Activated CD4-positive, alpha-beta T cell treated with anti-CD3 and anti-CD28 coated beads, Interleukin-2, Interleukin-6, amounts not matched to agents 100 ng/mL and 50 ng/mL, durations not matched to agents 16 hours and 8 hours (primary cell): ENCODE results near the gene LIN7C.
"Not testable (repeated sequence)": the region's sequence is repeated elsewhere in the genome, so short reads cannot be mapped to it uniquely, and the experiment has no call there.

ENCODE experiments used
- DNase-seq: peaks from one replicate; pipeline ENCODE4 v3.0.0-alpha.2; 2020

Gene LIN7C

GRCh38 chr11:27468995-27469695 lies 37.4 kb downstream of the LIN7C start:
- DNase-seq, result no peak

GRCh38 chr11:27468209-27468994 lies 38.2 kb downstream of the LIN7C start:
- no peak for DNase-seq

DNA sequence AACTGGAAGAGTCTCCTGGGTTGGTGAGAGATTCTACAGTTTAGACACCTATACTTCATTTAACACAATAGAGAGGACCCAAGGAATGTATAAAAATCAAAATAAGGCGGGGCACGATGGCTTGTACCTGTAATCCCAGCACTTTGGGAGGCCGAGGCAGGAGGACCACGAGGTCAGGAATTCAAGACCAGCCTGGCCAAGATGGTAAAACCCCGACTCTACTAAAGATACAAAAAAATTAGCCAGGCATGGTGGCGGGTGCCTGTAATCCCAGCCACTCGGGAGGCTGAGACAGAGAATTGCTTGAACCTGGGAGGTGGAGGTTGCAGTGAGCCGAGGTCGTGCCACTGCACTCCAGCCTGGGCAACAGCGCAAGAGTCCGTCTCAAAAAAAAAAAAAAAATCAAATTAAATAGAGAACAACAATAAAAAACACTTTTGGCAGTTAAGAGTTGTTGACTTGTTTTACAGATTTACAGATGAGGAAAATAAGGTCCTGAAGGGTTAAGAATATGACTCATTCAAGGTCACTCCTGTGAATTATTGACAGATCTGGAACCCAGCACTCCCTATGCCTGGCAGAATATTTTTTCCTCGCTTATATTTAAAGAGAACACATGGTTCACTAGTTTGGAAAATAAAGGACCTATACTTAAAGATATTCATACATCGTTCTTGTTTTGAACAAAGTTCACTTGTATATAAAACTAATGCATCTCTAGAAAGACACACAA lies 39.2 kb downstream of the LIN7C start:
- DNase-seq, result no peak

GRCh38 chr11:27466363-27466762 lies 40.2 kb downstream of the LIN7C start:
- DNase-seq, result no peak

DNA sequence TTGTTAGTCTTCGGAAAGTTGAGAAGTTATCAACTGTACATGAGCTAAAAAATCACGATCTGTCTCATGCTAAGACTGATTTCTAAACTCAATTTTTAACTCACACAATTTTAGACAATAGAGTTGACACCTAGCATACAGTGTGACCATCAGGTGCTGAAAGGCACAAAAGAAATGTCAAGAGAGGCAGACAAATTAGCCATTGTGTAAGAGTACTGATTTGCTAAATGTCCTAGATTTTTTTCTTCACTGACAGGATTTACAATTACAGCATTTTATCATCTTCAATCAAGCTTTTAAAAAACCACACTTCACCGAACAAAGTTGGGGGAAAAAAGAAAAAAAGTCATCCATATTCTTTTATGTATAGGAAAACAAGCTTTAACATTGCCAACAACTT lies 40.9 kb downstream of the LIN7C start:
- DNase-seq, result no peak

GRCh38 chr11:27464909-27465308 lies 41.7 kb downstream of the LIN7C start:
- DNase-seq, result no peak

- no peak for DNase-seq
Measured at GRCh38 chr11:27464289-27464696, 42.3 kb downstream of the LIN7C start.

DNA sequence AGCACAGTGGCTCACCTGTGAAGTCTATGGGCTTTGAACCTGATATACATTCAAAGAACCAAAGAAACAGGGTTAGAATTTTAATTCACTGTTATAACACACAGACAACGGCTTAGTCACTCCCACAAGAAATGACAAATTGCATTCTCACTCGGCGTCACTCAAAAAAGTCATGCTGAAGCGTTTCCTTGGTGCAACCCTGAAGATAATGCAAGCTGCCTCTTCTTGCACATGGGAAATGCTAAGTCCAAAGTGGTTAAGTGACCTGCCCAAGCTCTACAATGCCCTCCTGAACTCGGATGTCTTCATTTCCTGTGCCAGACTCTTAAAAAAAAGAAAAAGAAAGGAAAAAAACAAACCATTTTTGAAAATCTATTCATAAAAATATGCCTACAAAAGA lies 44.0 kb downstream of the LIN7C start:
- DNase-seq, result no peak

- no peak for DNase-seq
Measured at GRCh38 chr11:27460158-27460978, 46.2 kb downstream of the LIN7C start.

DNA sequence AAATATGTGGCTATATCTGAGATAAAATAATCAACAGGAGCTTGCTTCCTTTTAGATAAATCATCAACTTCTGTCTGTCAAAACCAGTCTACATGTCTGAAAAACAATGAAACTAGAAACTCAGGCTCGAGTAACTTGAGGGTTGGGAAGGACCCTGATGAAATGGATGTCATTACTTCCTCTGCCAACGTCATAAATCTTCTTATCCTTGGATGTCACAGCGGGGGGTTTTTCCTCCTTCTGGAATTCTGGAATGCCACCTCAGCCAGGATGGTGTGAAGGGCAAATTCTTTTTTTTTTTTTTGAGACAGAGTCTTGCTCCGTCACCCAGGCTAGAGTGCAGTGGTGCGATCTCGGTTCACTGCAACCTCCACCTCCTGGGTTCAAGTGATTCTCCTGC lies 47.4 kb downstream of the LIN7C start:
- DNase-seq, result no peak

GRCh38 chr11:27458182-27458581 lies 48.4 kb downstream of the LIN7C start:
- DNase-seq, result no peak

DNA sequence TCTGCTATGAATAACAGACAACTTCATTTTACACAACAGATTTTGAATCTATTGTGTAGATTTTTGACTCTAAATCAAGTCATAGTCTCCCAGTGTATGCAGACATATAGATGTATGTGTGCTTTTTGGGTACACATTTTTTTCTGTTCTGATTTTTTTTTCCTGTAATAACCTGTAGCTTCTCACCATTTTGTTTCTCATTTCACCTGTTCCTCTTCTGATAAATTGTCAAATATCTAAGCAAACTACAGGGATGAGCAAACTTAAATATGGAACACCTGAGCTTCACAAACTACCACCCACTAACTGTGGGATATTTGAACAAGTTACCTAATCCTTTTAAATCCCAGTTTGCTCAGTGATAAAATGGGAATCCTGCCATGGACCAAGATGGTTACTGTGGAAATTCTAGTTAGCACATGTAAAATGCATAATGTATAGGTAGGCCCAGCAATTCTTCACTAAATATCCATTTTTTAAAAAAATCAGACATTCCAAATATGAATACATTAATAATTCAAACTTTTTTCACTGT lies 49.7 kb downstream of the LIN7C start:
- no peak for DNase-seq

DNA sequence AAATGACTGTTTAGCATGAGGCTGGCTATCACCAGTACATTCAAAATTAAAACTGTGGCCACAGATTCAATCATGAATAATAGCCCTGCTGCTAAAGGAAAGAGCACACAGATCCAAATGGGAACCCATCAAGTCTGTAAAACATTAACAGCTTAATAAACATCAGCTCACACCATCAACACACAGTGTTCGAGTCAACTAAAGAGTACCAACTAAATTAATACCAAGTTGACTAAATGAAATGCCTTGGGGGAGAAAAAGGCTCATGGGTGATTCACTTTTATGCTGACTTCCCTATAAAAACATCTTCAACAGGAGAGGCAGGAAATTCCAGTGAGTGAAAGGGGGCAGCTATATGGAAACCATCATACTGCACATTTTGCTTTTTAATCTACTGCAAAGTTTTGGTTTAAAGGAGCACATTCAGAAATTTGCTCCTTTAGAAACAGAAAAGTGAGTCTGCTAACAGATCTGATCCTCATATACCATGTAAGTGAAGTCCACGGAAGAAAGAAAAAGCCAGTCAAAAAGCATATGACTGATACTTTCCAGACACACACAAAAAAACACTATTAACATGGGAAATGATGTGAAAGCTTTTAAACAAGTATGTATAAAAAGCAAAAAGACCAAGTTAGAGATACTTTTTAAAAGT lies 50.3 kb downstream of the LIN7C start:
- DNase-seq, result no peak

- DNase-seq, result no peak
Measured at GRCh38 chr11:27455667-27456066, 50.9 kb downstream of the LIN7C start.

DNA sequence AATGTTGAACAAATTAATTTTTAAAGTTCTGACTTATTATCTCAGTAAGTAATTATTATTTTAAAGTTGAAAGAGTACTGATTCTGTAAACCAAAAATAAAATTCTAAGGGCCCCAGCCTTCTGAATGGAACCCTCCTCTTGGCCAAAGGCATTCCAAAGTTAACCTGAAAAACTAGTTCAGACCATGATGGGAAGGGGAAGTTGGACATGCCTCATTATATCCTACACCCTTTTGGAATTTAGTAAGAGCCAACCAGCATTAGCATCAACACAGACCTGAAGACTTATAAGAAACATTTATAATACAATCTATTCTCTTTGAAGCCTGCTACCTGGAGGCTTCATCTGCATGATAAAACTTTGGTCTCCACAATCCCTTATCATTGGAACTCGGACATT lies 52.9 kb downstream of the LIN7C start:
- no peak for DNase-seq

DNA sequence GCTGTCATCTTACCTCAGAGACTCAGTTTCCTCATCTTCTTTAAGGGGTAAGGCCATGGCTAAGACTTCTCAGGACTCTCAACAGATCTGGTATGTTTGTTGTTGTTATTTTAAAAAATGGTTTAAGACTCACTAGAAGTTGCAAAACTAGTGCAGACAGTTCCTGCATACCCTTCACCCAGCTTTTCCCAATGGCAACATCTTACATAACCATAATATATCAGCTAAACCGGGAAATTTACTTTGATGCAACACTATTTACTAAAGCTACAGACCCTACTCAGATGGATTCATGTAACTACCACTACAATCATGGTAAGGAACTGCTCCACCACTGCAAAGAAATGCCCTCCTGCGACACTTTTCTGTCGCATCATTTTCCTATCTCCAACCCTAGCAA lies 54.4 kb downstream of the LIN7C start:
- no peak for DNase-seq

GRCh38 chr11:27451244-27451965 lies 55.2 kb downstream of the LIN7C start:
- DNase-seq, result no peak

DNA sequence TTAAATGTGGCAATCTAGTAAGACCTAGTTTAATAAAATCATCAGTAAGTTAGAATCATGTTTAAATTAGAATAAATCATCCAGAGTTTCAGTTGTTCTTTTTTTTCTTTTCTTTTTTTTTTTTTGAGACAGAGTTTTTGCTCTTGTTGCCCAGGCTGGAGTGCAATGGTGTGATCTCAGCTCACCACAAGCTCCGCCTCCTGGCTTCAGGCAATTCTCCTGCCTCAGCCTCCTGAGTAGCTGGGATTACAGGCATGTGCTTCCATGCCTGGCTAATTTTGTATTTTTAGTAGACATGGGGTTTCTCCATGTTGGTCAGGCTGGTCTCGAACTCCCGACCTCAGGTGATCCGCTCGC lies 58.4 kb downstream of the LIN7C start:
- not testable (repeated sequence) for DNase-seq

- no peak for DNase-seq
Measured at GRCh38 chr11:27447288-27448183, 59.0 kb downstream of the LIN7C start.

DNA sequence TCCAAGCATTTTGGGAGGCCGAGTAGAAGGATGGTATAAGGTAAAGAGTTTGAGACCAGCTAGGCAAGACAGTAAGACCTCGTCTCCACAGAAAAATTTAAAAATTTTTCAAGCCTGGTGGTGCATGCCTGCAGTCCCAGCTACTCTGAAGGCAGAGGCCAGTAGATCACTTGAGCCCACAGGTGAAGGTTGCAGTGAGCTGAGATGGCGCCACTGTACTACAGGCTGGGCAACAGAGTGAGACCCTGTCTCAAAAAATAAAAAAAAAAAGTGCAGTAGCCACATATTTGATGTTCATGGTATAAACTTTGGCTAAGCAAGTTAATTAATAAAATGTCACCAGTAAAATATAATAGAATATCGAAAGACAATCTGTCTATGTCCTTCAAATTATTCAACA lies 60.9 kb downstream of the LIN7C start:
- no peak for DNase-seq
